Fibroblast of lung (primary cell): ENCODE data around the gene PPP1R7.

Source experiments
- EZH2 ChIP-seq: IDR thresholded peaks from 2 replicates; pipeline ENCODE4 v1.5.1; 2012; ENCODE audit warnings: low read length, control low read depth, mild to moderate bottlenecking; ENCODE audit errors: missing control alignments
- TF ChIP-seq, protein P1 (sequence below), 2 donors: IDR thresholded peaks in 1 of 2; conservative IDR thresholded peaks in 1 of 2; 1 replicate in 1 of 2; 2 replicates in 1 of 2; pipeline ENCODE4 v1.5.1; 2011 to 2012; ENCODE audit warnings: low read length in 2 of 2, control low read depth in 1 of 2, inconsistent platforms in 1 of 2, low read depth in 1 of 2, mild to moderate bottlenecking in 1 of 2

GRCh38 chr2:241213567-241213966 lies 63.3 kb downstream of the PPP1R7 start:
- TF ChIP-seq, protein P1, sequence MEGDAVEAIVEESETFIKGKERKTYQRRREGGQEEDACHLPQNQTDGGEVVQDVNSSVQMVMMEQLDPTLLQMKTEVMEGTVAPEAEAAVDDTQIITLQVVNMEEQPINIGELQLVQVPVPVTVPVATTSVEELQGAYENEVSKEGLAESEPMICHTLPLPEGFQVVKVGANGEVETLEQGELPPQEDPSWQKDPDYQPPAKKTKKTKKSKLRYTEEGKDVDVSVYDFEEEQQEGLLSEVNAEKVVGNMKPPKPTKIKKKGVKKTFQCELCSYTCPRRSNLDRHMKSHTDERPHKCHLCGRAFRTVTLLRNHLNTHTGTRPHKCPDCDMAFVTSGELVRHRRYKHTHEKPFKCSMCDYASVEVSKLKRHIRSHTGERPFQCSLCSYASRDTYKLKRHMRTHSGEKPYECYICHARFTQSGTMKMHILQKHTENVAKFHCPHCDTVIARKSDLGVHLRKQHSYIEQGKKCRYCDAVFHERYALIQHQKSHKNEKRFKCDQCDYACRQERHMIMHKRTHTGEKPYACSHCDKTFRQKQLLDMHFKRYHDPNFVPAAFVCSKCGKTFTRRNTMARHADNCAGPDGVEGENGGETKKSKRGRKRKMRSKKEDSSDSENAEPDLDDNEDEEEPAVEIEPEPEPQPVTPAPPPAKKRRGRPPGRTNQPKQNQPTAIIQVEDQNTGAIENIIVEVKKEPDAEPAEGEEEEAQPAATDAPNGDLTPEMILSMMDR (conservative IDR thresholded peaks at IDR 0.05 in 1 of 2, IDR thresholded peaks at IDR 0.05 in 1 of 2; ENCODE audit: low read depth in 1 of 2, low read length in 2 of 2): no peak
- TF ChIP-seq EZH2: no peak
